Astrocyte (in vitro differentiated cells and primary cell): Measurements from ENCODE around the gene STUB1. TPM values are rescaled to one million over a fixed set of nuclear protein-coding genes. Genes with fewer than 3 reads are reported as not detected.
A peak's percentile ranks its signal among the peaks of the same experiment; 100 is the strongest.

Experiments
- DNase-seq: peaks from one replicate; pipeline ENCODE4 v3.0.0-alpha.2; 2010; ENCODE audit warnings: low read depth
- FAIRE-seq: peaks from 2 replicates; lab custom pipeline; 2011; peaks lifted over from hg19 to GRCh38; lab: Jason Lieb, UNC
- H2AFZ ChIP-seq: 2 replicates; pipeline ENCODE4 v1.6.0; 2012; ENCODE audit warnings: low read depth, low read length, inconsistent platforms
- H3K27ac ChIP-seq: 2 replicates; pipeline ENCODE4 v1.5.1; 2011; ENCODE audit warnings: low read depth, low read length, inconsistent platforms
- H3K27me3 ChIP-seq: 2 replicates; pipeline ENCODE4 v1.6.0; 2011; ENCODE audit warnings: low read length, inconsistent platforms; ENCODE audit not compliant: insufficient read depth
- H3K36me3 ChIP-seq: 2 replicates; pipeline ENCODE4 v1.5.1; 2011; ENCODE audit warnings: low read length, inconsistent platforms; ENCODE audit not compliant: insufficient read depth
- H3K4me1 ChIP-seq: 2 replicates; pipeline ENCODE4 v1.5.1; 2011; ENCODE audit warnings: low read length, inconsistent platforms; ENCODE audit not compliant: insufficient read depth
- H3K4me2 ChIP-seq: 2 replicates; pipeline ENCODE4 v1.6.0; 2012; ENCODE audit warnings: low read length, inconsistent platforms
- H3K4me3 ChIP-seq: 2 replicates; pipeline ENCODE4 v1.5.1; 2011; ENCODE audit warnings: low read depth, mild to moderate bottlenecking, low read length, inconsistent platforms; ENCODE audit not compliant: insufficient read depth
- H3K79me2 ChIP-seq: 2 replicates; pipeline ENCODE4 v1.6.0; 2012; ENCODE audit warnings: mild to moderate bottlenecking, low read length, inconsistent platforms; ENCODE audit not compliant: insufficient read depth
- H3K9ac ChIP-seq: 2 replicates; pipeline ENCODE4 v1.6.0; 2012; ENCODE audit warnings: mild to moderate bottlenecking, low read length, inconsistent platforms
- H3K9me3 ChIP-seq: 2 replicates; pipeline ENCODE4 v1.5.1; 2012; ENCODE audit warnings: low read depth, mild to moderate bottlenecking, low read length, inconsistent platforms; ENCODE audit not compliant: insufficient read depth
- H4K20me1 ChIP-seq: 2 replicates; pipeline ENCODE4 v1.6.0; 2012; ENCODE audit warnings: low read length, inconsistent platforms; ENCODE audit not compliant: insufficient read depth
- H3K27ac Mint-ChIP-seq: one replicate; pipeline ENCODE4 v1.8.0; 2021; ENCODE audit warnings: mild to moderate bottlenecking, mixed read lengths; ENCODE audit not compliant: unreplicated experiment
- H3K27me3 Mint-ChIP-seq: one replicate; pipeline ENCODE4 v1.8.0; 2021; ENCODE audit warnings: low read depth, mixed read lengths; ENCODE audit not compliant: unreplicated experiment
- H3K36me3 Mint-ChIP-seq: one replicate; pipeline ENCODE4 v1.8.0; 2021; ENCODE audit warnings: low read depth, mixed read lengths; ENCODE audit not compliant: unreplicated experiment
- H3K4me1 Mint-ChIP-seq: one replicate; pipeline ENCODE4 v1.8.0; 2021; ENCODE audit warnings: low read depth, mixed read lengths; ENCODE audit not compliant: unreplicated experiment
- H3K4me3 Mint-ChIP-seq: one replicate; pipeline ENCODE4 v1.8.0; 2021; ENCODE audit warnings: mild to moderate bottlenecking, moderate library complexity, mixed read lengths; ENCODE audit not compliant: unreplicated experiment
- H3K9me3 Mint-ChIP-seq: one replicate; pipeline ENCODE4 v1.8.0; 2021; ENCODE audit warnings: mild to moderate bottlenecking, mixed read lengths; ENCODE audit not compliant: unreplicated experiment
- EZH2 ChIP-seq: IDR thresholded peaks from 2 replicates; pipeline ENCODE4 v1.6.1; 2012; ENCODE audit warnings: mild to moderate bottlenecking, low read length, inconsistent platforms; ENCODE audit not compliant: insufficient read depth
- total RNA-seq: library from RNA; stranded (reverse); gene quantifications from 2 replicates; pipeline ENCODE4 v1.2.1, GENCODE V29; 2021
- TF ChIP-seq, protein P1 (sequence below): IDR thresholded peaks from 2 replicates; pipeline ENCODE4 v1.5.1; 2011; ENCODE audit warnings: low read depth, mild to moderate bottlenecking, inconsistent platforms, low read length, moderate library complexity; ENCODE audit not compliant: insufficient read depth

STUB1 gene
- total RNA-seq, 1 donor from 2014 or later, result 140 TPM

DNA sequence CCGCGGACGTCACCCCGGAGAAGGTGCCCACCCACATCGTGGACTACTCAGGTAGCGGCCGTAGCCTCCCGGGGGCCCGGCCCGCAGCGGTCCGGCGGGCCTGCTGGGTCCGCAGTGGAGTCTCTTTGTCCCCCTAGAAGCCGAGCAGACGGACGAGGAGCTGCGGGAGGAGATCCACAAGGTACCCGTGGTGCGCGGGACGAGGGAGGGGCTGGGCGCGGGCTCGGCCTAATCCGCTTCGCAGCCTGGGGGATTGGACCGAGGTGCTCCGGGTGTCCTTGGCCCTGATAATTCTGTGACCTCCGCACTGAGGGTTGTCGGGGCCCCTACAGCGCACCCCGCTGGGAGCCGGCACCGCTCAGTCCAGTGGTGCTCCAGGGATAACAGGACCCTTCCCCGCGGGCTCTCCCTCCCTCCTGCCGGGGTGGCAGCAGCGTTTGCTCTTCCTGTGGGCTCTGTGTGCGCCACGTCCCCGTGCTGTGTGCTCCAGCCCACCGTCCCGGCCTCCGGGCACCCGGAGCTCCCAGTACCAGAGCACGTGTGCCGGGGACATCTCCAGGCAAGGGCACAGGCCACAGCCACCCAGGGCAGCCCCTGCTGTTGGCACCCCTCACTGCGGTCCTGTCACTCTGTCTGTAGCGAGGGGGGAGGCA is 11.6 kb upstream of the STUB1 start:
- FAIRE-seq, result no peak
- Histone ChIP-seq H3K27ac (peak overlapping the region; percentile 65), H4K20me1 (peaks cover 37% of the 10 kb centered on the region)

DNA sequence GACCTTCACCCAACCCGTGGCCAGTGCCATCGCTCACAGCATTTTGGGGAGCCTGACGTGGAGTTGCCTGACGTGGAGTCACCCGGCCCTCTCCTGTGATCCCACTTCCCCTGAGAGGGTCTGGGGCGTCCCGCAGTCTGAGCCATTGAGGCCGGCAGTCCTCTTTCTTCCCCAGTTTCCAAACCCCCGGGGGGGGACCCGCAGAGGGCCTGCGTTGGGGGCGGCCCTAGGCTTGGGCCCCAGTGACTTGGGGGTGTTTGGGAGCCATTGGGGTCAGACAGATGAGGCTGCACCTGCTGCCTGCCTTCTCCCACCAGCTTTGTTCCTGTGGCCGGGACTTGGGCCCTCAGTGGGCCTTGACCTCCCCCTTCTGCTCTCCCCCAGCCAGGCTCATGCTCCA is 10.5 kb upstream of the STUB1 start:
- Histone ChIP-seq H4K20me1 (peaks cover 47% of the 10 kb centered on the region), H3K9ac (no peak overlapping the region), H3K4me3 (peak overlapping the region; percentile 80), H3K27ac (no peak overlapping the region), H3K4me1 (peaks cover 5% of the 10 kb centered on the region), H3K27me3 (no peaks in the 10 kb centered on the region), H3K79me2 (peaks cover 35% of the 10 kb centered on the region), H3K4me2 (peak overlapping the region; percentile 85), H2AFZ (no peak overlapping the region), H3K36me3 (no peaks in the 10 kb centered on the region), H3K9me3 (no peaks in the 10 kb centered on the region)
- Mint-ChIP-seq H3K9me3 (no peaks in the 10 kb centered on the region), H3K36me3 (no peaks in the 10 kb centered on the region), H3K27me3 (no peaks in the 10 kb centered on the region), H3K27ac (no peak overlapping the region), H3K4me3 (peak overlapping the region; percentile 82), H3K4me1 (no peaks in the 10 kb centered on the region)
- FAIRE-seq, result no peak
- no peak for TF ChIP-seq EZH2
- TF ChIP-seq, protein P1, sequence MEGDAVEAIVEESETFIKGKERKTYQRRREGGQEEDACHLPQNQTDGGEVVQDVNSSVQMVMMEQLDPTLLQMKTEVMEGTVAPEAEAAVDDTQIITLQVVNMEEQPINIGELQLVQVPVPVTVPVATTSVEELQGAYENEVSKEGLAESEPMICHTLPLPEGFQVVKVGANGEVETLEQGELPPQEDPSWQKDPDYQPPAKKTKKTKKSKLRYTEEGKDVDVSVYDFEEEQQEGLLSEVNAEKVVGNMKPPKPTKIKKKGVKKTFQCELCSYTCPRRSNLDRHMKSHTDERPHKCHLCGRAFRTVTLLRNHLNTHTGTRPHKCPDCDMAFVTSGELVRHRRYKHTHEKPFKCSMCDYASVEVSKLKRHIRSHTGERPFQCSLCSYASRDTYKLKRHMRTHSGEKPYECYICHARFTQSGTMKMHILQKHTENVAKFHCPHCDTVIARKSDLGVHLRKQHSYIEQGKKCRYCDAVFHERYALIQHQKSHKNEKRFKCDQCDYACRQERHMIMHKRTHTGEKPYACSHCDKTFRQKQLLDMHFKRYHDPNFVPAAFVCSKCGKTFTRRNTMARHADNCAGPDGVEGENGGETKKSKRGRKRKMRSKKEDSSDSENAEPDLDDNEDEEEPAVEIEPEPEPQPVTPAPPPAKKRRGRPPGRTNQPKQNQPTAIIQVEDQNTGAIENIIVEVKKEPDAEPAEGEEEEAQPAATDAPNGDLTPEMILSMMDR, result no peak
- no peak for DNase-seq

More for the DNA sequence above, 11.6 kb upstream of the STUB1 start:
- Histone ChIP-seq H3K4me3 (peak overlapping the region; percentile 80), H3K36me3 (no peaks in the 10 kb centered on the region), H3K79me2 (peaks cover 35% of the 10 kb centered on the region), H2AFZ (peak overlapping the region; percentile 51), H3K4me2 (peak overlapping the region; percentile 85), H3K9me3 (no peaks in the 10 kb centered on the region), H3K9ac (peak overlapping the region; percentile 94), H3K4me1 (peaks cover 5% of the 10 kb centered on the region), H3K27me3 (no peaks in the 10 kb centered on the region)
- H3K9me3 Mint-ChIP-seq, result no peaks in the 10 kb centered on the region
- TF ChIP-seq EZH2, result no peak
- TF ChIP-seq, protein P1, result no peak
- no peaks in the 10 kb centered on the region for H3K4me1 Mint-ChIP-seq
- H3K4me3 Mint-ChIP-seq, result peak overlapping the region; percentile 82
- no peaks in the 10 kb centered on the region for H3K27me3 Mint-ChIP-seq
- DNase-seq, result no peak
- peaks cover 2% of the 10 kb centered on the region for H3K36me3 Mint-ChIP-seq
- no peak overlapping the region for H3K27ac Mint-ChIP-seq
